Superior temporal gyrus (tissue), 1 donor: ENCODE measurements around the gene TMEM238L.
"Not testable (repeated sequence)": the region's sequence is repeated elsewhere in the genome, so short reads cannot be mapped to it uniquely, and the experiment has no call there.

Experiments
- DNase-seq: peaks from one replicate; pipeline ENCODE4 v3.0.0-alpha.2; 2016; ENCODE audit errors: extremely low spot score

The TMEM238L gene, protein sequence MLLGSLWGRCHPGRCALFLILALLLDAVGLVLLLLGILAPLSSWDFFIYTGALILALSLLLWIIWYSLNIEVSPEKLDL

DNA sequence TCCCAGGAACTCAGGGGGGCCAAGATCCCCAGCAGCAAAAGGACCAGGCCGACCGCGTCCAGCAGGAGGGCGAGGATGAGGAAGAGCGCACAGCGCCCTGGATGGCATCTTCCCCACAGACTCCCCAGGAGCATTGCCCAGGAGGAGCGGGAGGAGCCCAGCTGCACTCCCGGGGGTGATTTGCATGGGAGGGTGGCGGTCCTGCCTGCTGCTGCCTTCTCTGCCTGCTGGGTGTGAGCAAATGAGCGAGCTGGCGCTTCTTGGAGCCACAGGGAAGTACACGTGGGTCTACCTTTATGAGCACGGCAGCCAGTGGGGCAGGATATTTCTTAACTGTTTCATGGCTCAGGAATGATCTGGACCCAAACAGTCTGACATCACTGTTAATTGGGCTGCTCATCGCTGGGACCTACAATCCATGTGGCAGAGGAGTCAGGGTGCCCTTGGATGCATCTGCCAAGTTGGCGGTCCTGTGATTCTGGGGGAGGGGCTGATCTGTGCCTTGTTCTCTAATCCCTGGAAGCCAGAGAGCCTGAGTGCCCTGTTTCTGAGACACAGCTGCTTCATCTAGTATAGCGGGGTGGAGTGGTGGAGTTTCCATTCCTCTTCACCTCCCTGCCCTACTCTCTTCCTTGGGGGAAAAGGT, at the start of gene TMEM238L:
TMEM238L (minus strand) TSS at position 270 of the 646 bp plus-strand sequence; CDS start at position 134, 136 bp downstream.
- no peak for DNase-seq

DNA sequence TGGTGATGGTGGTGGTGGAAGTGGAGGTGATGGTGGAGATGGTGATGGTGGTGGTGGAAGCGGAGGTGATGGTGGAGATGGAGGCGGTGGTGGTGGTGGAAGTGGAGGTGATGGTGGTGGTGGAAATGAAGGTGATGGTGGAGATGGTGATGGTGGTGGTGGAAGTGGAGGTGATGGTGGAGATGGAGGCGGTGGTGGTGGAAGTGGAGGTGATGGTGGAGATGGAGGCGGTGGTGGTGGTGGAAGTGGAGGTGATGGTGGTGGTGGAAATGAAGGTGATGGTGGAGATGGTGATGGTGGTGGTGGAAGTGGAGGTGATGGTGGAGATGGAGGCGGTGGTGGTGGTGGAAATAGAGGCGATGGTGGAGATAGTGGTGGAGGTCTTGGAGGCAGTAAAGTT, 42.7 kb upstream of the TMEM238L start:
- not testable (repeated sequence) for DNase-seq

DNA sequence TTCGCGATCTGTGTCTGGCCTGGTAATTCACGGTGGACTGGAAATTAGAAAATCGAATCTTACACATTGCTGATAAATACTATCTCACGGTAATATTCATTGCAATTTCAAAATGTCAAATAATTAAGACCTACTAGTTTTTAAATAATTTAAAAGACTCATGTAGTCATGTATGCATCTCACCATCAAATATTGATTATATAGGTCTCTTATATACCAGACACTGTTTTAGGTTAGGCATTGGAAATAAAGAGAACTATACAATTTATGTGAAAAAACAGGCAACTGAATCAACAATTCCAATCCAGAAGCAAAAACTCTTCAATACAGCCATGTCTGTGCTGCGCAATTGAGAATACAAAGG, 41.5 kb upstream of the TMEM238L start:
- no peak for DNase-seq

DNA sequence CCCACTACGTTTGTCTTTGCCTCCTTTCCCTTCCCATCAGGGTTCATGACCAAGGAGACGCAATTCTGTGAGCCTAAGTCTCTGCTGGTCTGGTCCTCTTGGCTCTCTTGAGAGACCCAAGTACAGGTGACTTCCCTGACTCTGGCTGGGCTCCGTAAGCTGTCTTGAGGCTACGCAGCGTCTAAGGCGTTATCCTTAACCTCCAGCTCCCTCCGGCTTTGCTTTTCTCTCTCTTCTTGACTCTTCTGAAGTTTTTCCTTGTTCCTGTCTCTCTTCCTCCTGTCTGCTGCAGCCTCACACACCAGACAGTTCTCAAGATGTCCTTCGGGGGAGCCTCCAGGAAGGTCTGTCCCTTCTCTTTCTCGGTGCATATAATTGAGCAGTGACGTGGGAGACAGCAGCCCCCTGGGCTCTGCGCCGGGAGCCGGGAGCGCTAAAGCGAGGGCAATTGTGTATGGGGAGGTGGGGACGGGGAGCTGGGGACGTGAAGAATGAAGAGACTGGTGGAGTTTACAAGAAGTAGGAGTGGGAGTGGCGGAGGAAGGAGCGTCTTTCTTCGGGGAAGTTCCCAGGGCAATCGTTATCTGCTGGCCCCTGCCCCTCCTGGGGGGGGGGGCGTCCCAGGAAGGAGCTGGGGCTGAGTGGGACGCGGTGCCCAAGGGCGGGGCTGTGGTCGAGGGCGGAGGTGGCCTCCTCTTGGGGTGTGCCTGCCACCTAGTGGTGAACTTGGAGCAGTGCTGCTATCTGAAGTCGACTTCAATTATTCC, 40.9 kb upstream of the TMEM238L start:
- peak; percentile 83 for DNase-seq

DNA sequence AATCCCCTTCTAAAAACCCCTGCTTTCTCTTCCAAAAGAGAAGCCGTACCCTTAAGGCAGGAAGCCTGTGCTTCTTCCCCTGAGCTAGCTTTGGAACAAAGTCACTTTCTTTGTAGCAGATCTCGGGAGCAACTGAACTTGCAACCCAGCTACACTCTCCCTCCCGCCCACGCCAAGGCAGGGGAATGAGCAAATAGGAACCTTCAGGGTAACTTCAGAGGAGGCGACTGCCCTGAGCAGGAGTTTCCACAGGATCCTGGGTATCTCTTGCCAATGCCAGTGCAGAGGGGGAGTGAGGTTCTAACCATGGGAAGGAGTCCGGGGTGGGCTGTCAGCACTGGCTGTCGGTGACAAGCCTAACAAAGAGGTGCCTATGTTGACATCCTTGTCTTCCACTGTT, 39.9 kb upstream of the TMEM238L start:
- no peak for DNase-seq

DNA sequence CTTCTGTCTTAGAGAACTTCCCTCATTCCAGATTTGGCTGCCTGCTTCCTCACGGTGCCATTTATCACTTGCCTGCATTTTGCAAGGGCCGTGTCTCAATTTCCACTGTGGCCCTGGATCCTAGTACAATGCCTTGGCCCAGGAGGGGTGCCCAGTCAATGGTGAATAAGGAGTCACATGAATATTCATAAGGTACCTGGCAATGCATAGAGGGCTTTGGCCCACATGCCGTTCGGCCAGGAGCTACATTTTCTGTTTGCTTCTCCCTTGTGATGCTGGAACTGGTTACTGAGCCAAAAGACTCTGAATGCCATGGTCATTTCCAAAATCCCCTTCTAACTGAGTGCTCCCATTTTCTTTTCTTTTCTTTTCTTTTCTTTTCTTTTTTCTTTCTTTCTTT, 38.8 kb upstream of the TMEM238L start:
- peak; percentile 35 for DNase-seq

DNA sequence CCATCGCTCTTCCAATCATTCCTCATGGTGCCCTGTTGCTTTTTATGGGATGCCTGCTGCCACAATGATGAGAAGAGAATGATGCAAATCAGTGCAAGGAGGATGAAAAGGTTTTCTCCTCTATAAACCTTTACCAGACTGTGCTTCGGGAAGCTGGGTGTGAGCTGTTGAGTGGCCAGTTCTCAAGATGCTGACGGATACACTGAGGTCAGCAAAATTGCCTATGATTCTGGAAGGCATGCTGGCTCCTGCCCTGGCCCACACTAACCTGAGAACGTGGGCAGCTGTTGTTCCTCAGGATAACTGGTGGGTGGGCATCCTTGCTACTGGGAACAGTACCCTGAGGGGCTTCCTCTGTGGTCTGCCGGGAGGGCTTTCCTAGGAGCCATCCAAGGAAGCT, 34.8 kb upstream of the TMEM238L start:
- no peak for DNase-seq

DNA sequence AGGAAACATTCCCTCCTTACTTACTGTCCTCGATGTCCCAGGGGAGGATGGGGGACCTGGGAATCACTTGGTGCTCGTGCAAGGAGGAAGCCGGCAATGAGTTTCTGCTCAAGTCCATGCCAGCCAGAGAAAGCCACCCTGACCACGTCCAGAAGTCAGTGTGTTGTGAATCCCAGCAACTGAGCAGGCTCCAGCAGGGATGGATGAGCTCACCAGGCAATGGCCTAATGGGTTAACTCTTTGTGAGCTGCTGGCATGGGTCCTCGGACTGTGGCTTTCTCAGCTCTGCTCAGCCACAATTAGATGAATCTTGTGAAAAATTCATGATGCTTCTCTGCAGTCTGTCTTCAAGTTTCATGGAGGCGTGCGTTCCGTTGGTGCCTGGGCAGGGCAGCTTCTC, 34.0 kb upstream of the TMEM238L start, which contains the start of gene PIRT:
PIRT (minus strand) TSS at position 167 of the 400 bp plus-strand sequence. CDS start 12,442 bp downstream, outside the sequence.
- no peak for DNase-seq

DNA sequence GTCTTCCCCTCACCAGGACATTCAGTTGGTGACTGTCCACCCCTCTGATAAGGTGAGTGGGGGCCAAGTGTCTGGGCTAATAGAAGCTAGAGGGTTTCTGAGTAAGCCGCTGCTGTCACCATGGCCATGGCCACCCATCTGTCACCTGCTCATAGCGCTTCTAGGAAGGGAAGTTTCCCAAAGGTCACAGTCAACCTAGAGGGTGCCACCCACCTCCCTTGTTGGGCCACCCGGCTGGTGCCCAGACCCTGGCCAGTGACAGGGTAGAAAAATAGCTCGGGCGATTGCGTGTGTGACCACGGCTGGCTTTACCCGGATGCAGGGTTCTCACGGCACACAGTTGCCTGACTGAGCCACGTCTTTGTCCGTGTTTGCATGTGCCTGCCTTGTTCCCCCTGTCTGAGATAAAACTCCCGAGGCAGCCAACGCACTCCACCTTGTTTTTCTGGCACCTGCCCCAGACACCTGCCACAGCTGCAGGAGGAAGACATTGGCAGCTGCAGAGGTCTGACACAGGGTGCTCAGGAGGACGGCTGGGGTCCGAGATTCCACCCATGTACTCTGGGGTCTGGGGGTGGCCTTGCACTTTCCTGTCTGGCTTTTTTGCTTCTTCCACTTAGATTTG, 33.2 kb upstream of the TMEM238L start:
- no peak for DNase-seq

DNA sequence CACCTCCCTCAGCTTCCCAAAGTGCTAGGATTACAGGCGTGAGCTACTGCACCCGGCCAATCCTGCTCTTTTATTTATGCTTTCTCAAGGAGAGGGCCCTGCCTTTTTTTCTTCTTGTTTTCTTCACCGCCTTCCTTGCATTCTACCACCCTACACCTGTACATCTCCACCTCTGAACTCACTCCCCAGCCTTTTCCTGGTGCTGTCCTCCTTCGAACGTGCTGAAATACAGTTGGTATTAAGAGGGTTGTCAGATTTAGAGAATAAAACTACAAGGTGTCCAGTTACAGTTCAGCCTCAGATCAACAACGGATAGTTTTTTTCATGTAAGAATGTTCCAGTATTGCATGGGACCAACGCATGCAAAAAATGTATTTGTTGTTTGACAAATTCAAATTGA, 32.2 kb upstream of the TMEM238L start:
- no peak for DNase-seq

DNA sequence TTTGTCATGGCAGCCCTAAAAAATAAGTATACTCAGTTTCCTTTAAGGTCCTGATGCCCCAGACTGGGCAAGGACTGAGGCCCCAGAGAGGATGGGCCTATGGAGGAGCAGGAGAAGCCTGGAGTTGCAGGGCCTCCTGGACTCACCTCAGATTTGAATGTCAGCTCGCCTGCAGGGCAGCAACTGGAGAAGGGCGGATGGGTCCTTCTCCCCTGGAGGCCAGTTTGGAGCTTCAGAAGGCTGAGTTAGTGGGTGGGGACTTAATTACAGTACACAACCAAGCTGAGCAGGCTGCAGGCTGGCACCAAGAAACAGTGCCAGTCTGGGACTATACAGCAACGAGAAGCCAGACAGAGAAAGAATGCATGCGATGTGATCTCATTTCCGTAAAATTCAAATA, 27.8 kb upstream of the TMEM238L start:
- no peak for DNase-seq

DNA sequence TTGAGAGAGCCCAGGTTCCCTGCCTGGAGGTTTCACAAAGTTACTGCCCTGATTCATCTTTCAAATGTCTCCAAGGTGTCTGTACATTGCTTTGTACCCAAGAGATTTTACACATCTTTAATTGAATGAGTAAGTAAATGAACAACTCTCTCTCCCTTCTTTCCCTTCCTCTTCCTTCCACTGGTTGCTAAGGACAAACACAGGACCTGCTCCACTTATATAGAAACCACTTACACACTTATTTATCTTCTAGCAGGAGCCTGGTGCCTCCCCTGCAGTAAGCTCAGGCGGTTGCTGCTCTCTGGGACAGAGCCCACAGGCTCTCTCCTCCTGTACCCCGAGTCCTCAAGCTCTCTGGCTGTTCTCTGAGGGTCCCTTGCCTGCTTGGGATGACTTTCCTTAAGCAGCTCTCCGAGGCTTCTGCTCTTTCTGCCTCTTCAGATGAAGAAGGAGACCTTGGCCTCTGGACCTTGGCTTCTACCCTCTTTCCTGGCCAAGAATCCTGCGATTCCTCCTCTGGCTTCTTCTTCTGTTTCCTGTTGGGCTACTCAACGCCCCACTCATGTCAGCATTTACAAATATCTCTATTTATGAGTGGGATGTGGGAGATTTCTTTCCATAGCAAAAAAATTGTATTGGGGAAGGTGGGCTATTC, 24.1 kb upstream of the TMEM238L start:
- DNase-seq: no peak

DNA sequence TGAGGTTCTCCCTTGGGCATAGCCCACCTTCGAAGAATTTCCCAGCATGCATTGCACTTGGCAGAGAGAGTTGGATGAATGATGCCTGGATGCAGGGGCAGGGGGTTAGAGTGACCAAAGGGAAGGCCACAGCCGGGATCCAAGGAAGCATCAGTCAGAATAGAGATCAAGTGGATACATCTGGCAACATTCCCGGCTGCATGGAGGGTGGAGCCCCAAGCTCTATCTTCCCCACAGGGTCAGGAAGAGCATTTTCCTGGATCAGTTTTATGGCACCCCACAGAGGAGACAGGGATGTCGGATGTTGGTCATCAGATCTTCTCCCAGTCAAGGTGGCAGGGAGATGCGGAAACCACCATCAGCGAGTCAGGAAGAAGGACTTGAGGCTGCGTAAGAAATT, 21.0 kb upstream of the TMEM238L start:
- DNase-seq: no peak

DNA sequence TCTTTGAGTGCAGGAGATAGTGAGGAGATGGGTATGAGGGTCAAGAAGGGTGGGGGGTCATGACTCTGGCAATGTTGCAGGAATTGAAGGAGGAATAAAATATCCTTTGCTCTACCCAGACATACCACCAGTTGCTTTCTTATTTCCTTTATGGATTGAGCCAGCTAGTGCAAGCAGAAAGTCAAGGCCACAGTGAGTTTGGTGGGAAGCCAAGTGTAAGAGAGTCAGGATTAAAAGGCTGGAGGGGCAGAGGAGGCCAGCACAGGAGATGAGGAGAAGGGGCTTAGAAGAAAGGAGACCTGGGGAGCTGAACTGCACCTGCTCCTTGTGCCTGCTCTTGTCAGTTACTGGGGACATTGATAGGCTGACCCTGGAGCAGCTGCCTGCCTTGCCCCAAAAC, 17.9 kb upstream of the TMEM238L start:
- no peak for DNase-seq

DNA sequence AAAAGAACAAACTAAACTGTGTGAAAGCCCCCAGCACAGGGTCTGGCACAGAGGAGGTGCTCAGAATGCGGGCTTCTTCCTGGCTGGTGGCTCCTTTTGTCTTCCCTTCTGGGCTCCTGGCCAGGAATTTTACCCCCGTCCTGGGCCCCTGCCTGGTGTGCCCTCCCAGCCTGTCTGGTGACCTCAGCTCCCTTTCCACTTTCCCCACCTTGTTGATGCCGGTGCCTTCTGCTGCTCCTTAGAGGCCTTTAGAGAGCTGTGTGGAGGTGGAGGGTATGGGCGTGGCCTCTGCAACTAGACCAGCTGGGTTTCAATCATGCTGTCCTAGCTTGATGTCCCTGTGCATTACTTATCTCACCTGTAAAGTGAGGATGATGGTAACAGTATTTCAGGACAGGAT, 17.2 kb upstream of the TMEM238L start:
- no peak for DNase-seq

DNA sequence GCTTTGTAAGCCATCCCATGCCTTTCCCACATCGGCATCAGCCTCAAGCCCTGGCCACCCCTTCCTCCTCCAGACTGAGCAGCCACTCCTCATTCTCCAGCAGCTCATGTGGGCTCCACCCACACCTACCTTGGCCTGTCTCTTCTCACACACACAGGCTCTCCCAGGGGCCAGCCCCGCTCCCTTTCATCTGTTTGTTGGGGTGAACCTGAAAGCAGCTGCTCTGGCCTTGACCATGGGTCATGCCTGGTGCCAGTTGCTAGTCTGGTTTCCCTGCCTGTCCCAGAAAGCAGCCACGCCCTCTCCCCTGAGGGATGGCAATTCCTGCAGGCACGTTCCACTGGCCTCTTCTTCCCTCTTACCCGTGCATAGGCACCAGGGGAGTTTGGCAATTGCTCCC, 11.4 kb upstream of the TMEM238L start:
- no peak for DNase-seq

DNA sequence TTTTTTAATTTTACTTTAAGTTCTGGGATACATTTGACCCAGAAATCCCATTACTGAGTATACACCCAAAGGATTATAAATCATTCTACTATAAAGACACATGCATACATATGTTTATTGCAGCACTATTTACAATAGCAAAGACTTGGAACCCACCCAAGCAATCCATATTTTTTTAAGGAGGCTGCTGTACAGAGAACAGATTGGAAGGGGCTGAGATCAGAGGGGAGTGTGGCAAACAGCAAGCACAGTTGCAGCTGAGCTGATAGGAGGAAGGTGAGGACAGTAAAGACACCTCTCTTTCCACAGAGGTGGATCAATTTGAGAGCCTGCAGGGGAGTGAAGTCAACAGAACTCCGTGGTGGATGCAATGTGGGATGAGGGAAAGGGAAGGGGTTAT, 10.2 kb upstream of the TMEM238L start:
- no peak for DNase-seq

DNA sequence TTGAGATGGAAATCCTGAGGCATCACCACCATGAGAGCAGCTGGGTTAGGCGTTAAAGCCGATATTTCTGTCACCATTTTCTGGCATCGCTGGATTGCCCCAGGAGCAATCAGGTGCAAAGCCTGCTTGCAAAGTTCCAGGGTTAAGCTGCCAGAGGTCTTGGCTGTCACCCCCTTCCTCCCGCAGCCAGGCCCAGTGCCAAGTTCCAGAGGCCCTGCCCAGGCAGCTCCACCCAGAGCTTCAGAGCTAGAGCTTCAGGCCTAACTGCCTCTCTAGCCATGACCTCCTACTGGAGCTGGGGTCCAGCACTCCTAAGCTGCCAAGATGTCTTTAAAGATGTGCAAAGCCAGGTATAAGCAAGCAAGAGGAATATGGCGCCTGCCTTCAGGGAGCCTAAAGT, 8.8 kb upstream of the TMEM238L start:
- DNase-seq: no peak

DNA sequence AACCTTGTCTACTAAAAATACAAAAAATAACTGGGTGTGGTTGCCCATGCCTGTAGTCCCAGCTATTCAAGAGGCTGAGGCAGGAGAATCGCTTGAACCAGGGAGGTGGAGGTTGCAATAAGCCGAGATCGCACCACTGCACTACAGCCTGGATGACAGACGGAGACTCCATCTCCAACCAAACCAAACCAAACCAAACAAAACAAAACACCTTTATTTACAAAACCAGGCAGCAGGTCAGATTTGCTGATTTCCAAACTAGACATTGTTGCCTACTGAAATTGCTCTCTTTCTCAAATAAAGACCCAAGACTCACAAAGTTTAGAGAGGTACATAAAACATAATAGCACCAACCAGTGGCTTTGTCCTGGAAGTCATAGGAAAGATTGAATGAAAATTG, 5.7 kb upstream of the TMEM238L start:
- no peak for DNase-seq

DNA sequence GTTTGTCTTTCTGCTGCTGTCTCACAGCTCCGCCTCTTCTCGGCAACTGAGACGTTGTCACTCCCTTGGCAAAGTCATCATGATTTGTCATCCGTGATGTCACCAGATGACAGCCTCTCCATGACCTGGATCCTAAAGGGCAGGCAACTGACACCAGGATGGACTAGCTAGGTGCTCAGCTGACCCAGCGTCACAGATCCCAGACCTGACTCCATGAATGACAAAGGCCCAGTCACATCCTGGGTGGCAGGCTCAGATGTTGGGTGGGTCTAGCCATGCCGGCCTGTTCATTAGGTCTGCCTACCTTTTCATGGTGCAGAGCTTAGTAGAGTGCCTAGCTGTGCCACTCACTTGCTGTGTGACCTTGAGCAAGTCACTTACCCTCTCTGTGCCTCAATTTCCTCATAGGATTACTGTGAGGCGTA, 3.8 kb upstream of the TMEM238L start:
- DNase-seq: no peak

DNA sequence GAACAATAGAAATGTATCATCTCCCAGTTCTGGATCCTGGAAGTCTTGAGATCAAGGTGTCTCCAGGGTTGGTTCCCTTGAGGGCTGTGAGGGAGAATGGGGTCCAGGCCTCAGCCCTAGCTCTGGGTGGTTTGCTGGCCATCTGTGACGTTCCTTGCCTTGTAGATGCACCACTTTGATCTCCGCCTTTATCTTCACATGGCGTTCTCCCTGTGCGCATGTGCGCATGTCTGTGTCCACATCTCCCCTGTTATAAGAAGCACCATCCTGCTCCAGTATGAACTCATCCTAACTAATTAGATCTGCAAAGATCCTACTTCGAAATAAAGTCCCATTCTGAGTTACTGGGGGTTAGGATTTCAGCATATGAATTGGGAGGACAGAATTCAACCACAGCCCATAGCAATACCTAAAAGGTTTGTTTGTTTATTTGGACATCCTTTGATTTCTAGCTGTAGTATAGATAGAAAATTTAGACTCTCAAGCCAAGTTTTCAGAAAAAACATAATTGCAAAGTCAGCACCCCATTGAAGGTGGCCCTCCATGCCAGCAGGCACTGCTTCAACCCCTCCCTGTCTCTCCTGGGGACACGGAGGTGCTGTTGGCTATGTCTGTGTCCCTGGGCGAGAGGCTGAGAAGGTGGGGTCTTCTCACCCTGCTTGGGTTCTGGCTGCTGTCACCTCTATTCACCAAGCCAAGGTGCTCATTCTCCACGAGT, 2.8 kb upstream of the TMEM238L start:
- DNase-seq: no peak

DNA sequence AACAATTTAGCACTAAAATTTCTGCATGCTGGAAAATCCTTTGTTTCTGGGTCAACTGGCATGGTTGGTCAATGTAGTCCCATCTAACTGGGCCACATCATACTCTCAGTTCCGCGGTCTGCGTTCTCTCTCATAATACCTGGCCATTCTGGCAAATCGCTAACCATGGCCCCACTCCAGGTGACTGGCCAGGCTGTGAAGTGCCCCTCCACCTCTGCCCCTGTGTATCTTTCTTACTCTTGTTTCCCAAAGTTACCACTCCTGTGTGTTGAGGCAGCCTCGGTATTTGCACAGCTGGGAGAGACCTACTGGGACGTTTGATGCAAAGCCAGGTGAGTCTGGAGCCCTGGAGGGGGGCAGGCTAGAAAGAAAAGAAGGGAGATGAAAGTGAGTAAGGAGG, 2.0 kb upstream of the TMEM238L start:
- no peak for DNase-seq
